Kidney epithelial cell (primary cell): ENCODE data around the gene SLC15A4. TPM values are rescaled to one million over a fixed set of nuclear protein-coding genes. Genes with fewer than 3 reads are reported as not detected.
A peak's percentile ranks its signal among the peaks of the same experiment; 100 is the strongest.

ENCODE experiments used
- DNase-seq: peaks from one replicate; pipeline ENCODE4 v3.0.0-alpha.2; 2010; ENCODE audit warnings: low read depth
- H3K27me3 ChIP-seq: 2 replicates; pipeline ENCODE4 v1.6.0; 2011; ENCODE audit warnings: low read length; ENCODE audit not compliant: control insufficient read depth, insufficient read depth
- H3K36me3 ChIP-seq: 2 replicates; pipeline ENCODE4 v1.5.1; 2011; ENCODE audit warnings: low read length; ENCODE audit not compliant: control insufficient read depth, insufficient read depth
- H3K4me3 ChIP-seq: 2 replicates; pipeline ENCODE4 v1.5.1; 2011; ENCODE audit warnings: low read depth, mild to moderate bottlenecking, control low read depth, low read length
- CTCF ChIP-seq: IDR thresholded peaks from 2 replicates; pipeline ENCODE4 v1.5.1; 2011; ENCODE audit warnings: mild to moderate bottlenecking, moderate library complexity, low read length, control low read depth, inconsistent platforms; ENCODE audit not compliant: insufficient read depth, poor library complexity, severe bottlenecking
- total RNA-seq: library from RNA; depleted of rRNA; stranded (reverse); fragments of >200 nt; gene quantifications from 2 replicates; pipeline ENCODE4 v1.2.3, GENCODE V29; 2015

Gene SLC15A4
- total RNA-seq, 1 donor from 2014 or later: 108 TPM

- no peaks in the 10 kb centered on the region for H3K27me3 ChIP-seq
- TF ChIP-seq CTCF: no peak
- H3K4me3 ChIP-seq: no peak overlapping the region
- DNase-seq: peak; percentile 66
- H3K36me3 ChIP-seq: peaks cover 7% of the 10 kb centered on the region
Measured at GRCh38 chr12:128817111-128818015, 6.4 kb downstream of the SLC15A4 start.

GRCh38 chr12:128816643-128816920 lies 7.2 kb downstream of the SLC15A4 start:
- peaks cover 7% of the 10 kb centered on the region for H3K36me3 ChIP-seq
- H3K27me3 ChIP-seq: no peaks in the 10 kb centered on the region
- no peak overlapping the region for H3K4me3 ChIP-seq
- DNase-seq: no peak
- no peak for TF ChIP-seq CTCF

- TF ChIP-seq CTCF: no peak
- peaks cover 6% of the 10 kb centered on the region for H3K36me3 ChIP-seq
- H3K4me3 ChIP-seq: no peak overlapping the region
Measured at GRCh38 chr12:128815779-128816642, 7.7 kb downstream of the SLC15A4 start.

GRCh38 chr12:128814411-128815261 lies 9.1 kb downstream of the SLC15A4 start:
- no peak for DNase-seq
- Histone ChIP-seq H3K4me3 (no peak overlapping the region), H3K27me3 (no peaks in the 10 kb centered on the region), H3K36me3 (peaks cover 4% of the 10 kb centered on the region)
- TF ChIP-seq CTCF: no peak

More at GRCh38 chr12:128815779-128816642, 7.7 kb downstream of the SLC15A4 start:
- DNase-seq: no peak
- H3K27me3 ChIP-seq: no peaks in the 10 kb centered on the region

GRCh38 chr12:128813883-128814282 lies 9.9 kb downstream of the SLC15A4 start:
- DNase-seq: no peak
- Histone ChIP-seq H3K36me3 (peaks cover 4% of the 10 kb centered on the region), H3K27me3 (no peaks in the 10 kb centered on the region), H3K4me3 (no peak overlapping the region)
- no peak for TF ChIP-seq CTCF
